HuH-7 (cell line): ENCODE results near the gene ZSCAN26.

Experiments
- DNase-seq: peaks from one replicate; pipeline ENCODE4 v3.0.0; 2011; ENCODE audit warnings: low spot score

The ZSCAN26 gene

DNA sequence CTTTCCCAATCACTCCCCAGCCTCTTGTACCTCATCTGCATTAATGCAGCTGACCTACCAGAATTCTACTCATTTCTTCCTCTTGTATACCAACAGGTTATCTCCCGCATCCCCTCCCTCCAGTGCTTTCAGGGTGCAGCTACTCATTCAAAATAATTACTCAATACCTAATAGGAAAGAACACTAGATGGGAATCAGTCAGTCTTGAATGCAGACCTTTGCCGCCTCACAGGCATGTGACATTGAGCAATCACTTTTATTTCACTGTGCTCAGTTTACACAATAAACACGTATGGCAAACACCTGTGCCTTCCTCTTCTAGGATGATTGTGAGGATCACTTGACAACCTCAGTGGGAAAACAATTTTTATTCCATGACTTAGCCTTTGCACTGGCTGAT is 55.7 kb downstream of the ZSCAN26 start:
- no peak for DNase-seq

DNA sequence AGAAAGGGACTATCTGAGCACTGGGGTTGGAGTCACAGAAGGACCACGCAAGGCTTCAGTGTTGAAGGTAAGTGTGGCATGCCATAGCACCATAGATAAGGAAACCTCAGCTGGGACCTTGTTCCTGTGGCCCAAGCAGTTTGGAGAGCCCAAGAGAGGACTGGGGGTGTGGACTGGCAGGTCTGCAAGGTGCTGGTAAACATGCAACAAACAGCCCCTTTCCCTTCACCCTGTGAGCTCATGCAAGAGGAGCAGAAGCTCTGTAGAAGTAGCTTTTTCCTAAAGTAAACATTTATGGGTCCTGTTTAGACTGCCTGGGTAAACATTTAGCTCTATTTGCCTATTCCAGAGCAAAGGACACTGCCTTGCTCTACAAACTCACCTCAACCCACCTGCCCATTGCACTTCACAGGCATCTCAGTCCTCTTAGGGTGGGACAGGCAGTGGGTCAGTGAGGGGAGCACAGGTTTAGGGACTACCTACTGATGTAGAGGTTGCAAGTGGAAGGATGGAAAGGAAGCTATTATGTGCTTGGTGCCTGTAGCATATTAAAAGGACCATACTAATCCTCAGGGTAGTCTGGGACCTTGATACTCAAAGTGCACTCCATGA is 57.0 kb downstream of the ZSCAN26 start:
- no peak for DNase-seq

DNA sequence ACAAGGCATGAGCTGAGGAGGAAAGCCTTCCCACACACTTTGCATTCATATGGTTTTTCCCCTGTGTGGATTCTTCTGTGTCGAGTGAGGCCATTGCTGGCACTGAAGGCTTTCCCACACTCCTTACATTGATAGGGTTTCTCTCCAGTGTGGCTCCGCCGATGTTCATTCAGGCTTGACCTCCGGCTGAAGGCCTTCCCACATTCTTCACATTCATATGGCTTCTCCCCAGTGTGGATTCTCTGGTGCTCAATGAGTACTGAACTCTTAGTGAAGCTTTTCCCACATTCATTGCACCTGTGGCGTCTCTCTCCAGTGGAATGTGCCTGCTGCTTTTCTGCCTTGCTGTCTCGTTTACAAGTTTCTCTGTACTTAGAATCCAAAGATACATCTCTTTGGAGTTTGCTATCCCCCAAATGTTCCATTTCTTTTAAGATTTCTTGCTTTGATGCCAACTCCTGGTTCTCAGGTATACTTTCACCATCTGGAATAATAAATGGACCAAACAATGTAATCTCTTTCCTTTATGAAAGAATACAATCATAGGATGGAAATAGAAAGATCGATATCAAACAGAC is 59.5 kb downstream of the ZSCAN26 start:
- DNase-seq, result no peak
